ENCODE measurements around the gene PRKAG1. TPM values are rescaled to one million over a fixed set of nuclear protein-coding genes. Genes with fewer than 3 reads are reported as not detected.

PRKAG1 gene
- total RNA-seq, 1 donor from 2014 or later, result 24.0 TPM

DNA sequence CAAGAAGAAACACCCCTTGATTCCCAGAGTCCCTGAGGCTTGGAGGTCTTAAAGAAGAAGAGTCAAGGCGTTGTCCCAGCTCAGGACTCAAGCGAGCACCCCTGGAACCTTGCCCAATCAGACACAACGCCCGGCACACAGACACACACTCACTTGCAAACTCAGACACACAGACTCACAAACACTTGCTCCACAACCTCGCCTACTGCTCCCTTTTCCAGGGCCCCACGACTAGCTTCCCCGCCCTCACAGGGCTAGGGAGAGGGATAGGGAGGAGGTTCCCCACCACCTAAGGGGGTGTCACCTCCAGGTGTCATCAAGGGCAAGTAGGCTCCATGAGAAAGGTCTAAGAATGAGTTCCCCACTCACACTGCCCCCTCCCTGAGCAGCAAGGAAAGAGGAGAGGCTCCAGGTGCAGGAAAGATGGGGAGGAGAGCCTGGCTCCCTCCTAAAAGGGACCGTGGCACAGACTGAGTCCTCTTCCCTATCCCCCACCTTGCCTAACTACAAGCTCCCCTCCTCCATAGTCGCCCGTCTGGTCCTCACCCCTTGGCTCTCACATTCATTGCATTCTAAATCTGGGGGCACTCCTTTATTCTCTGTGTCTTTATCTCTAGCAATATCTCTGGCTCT is 47.8 kb downstream of the PRKAG1 start:
- H3K36me3 Mint-ChIP-seq (ENCODE audit: low read depth, unreplicated experiment), result peaks cover 8% of the 10 kb centered on the region
- peaks cover 39% of the 10 kb centered on the region for H3K27me3 Mint-ChIP-seq (ENCODE audit: unreplicated experiment)
- no peak overlapping the region for H3K27ac Mint-ChIP-seq (ENCODE audit: unreplicated experiment)
- DNase-seq (ENCODE audit: low spot score), result no peak
- peaks cover 12% of the 10 kb centered on the region for H3K4me1 Mint-ChIP-seq (ENCODE audit: unreplicated experiment)
- H3K9me3 Mint-ChIP-seq (ENCODE audit: unreplicated experiment), result no peaks in the 10 kb centered on the region
- no peak for TF ChIP-seq CTCF (IDR thresholded peaks at IDR 0.05; ENCODE audit: unreplicated experiment)
- peak overlapping the region; percentile 66 for H3K4me3 Mint-ChIP-seq (ENCODE audit: unreplicated experiment)

DNA sequence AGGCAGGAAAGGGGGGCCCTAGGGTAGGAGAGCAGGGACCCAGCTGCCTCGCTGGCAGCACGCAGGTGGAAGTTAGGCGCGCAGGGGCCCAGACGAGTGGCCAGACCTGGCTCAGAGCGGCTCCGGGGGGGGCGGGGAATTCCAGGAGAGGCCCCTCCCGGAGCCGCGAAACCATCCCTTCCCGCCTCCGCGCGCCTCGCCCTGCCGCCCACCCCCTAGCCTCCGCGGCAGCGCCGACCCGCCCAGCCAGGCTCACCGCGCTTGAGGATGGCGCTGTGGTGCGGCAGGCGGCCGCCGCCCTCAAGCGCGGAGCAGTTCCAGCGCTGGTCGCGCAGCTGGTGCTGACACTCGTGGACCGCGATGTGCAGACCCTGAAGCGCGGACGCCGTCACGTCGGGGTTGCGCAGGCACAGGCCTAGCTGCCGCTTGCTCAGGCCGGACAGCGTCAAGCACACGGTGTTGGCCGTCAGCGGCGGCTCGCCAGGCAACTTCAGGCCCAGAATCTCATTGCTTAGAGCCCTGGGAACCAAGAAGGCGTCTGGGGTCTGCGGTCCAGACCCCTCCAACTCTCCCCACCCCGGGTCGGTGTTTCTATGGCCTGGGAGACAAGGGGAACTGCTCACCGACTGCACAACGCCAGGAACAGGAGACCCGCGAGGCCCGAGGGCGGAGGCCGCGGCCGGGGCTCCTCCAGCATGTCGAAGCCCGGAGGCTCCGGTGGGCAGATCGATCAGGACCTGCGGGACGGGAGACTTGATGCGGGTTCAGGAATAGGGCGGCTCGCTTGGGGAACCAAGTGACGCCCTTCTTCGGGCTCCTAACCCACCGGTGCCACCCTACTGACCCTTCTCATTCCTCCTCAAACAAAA is 48.5 kb downstream of the PRKAG1 start:
- peaks cover 36% of the 10 kb centered on the region for H3K27me3 Mint-ChIP-seq (ENCODE audit: unreplicated experiment)
- no peak for DNase-seq (ENCODE audit: low spot score)
- peaks cover 17% of the 10 kb centered on the region for H3K4me1 Mint-ChIP-seq (ENCODE audit: unreplicated experiment)
- H3K36me3 Mint-ChIP-seq (ENCODE audit: low read depth, unreplicated experiment), result peaks cover 8% of the 10 kb centered on the region
- H3K27ac Mint-ChIP-seq (ENCODE audit: unreplicated experiment), result no peak overlapping the region
- no peak overlapping the region for H3K4me3 Mint-ChIP-seq (ENCODE audit: unreplicated experiment)
- no peak for TF ChIP-seq CTCF (IDR thresholded peaks at IDR 0.05; ENCODE audit: unreplicated experiment)
- H3K9me3 Mint-ChIP-seq (ENCODE audit: unreplicated experiment), result no peaks in the 10 kb centered on the region

DNA sequence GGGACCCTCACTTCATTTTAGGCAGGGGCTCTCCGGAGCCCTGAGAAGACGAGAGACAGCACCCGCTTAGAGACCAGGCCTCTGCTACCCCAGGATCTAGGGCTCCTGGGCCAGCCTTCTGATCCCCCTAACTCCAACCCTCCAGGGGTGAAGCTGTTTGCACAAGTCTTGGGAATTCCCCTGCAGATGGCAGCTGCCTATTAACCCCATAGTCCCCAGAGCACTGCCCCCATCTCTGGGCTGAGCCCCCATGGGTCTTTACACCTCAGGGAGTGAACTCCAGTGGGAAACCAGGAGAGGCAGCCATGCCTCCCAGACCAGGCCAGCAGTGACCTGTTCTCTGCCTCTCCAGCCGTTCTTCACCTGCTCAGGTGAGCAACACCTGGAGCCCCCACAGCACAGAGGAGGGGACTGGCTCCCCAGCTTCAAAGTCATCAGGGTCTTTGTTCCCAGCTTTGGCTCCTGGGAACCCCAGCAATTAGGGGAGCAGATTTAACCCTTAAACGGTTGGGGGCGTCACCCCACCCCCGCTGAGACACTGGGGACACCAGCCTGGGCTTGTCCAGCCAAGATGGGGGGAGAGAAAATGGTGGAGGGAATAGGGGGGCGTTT is 49.3 kb downstream of the PRKAG1 start:
- Mint-ChIP-seq H3K36me3 (ENCODE audit: low read depth, unreplicated experiment) (peaks cover 8% of the 10 kb centered on the region), H3K27me3 (ENCODE audit: unreplicated experiment) (peaks cover 29% of the 10 kb centered on the region), H3K27ac (ENCODE audit: unreplicated experiment) (no peak overlapping the region), H3K4me3 (ENCODE audit: unreplicated experiment) (no peak overlapping the region), H3K4me1 (ENCODE audit: unreplicated experiment) (peaks cover 20% of the 10 kb centered on the region), H3K9me3 (ENCODE audit: unreplicated experiment) (no peaks in the 10 kb centered on the region)
- DNase-seq (ENCODE audit: low spot score), result no peak
- TF ChIP-seq CTCF (IDR thresholded peaks at IDR 0.05; ENCODE audit: unreplicated experiment), result no peak

GRCh38 chr12:48968467-48968866 is 50.1 kb downstream of the PRKAG1 start:
- Mint-ChIP-seq H3K27ac (ENCODE audit: unreplicated experiment) (no peak overlapping the region), H3K4me3 (ENCODE audit: unreplicated experiment) (no peak overlapping the region), H3K27me3 (ENCODE audit: unreplicated experiment) (peaks cover 29% of the 10 kb centered on the region), H3K4me1 (ENCODE audit: unreplicated experiment) (peaks cover 20% of the 10 kb centered on the region), H3K36me3 (ENCODE audit: low read depth, unreplicated experiment) (peaks cover 8% of the 10 kb centered on the region), H3K9me3 (ENCODE audit: unreplicated experiment) (no peaks in the 10 kb centered on the region)
- DNase-seq (ENCODE audit: low spot score), result no peak
- TF ChIP-seq CTCF (IDR thresholded peaks at IDR 0.05; ENCODE audit: unreplicated experiment), result no peak
